CD14-positive monocyte (primary cell): Measurements from ENCODE around the gene RUFY1. TPM values are rescaled to one million over a fixed set of nuclear protein-coding genes. Genes with fewer than 3 reads are reported as not detected.

Experiments used
- DNase-seq, 3 donors: peaks; one replicate each; pipeline ENCODE4 v3.0.0-alpha.2; 2011 to 2022
- H2AFZ ChIP-seq: 2 replicates; pipeline ENCODE4 v1.6.0; 2012; ENCODE audit warnings: mild to moderate bottlenecking, low read depth, low read length, inconsistent platforms; ENCODE audit not compliant: insufficient read depth, poor library complexity, severe bottlenecking
- H3K27ac ChIP-seq, 2 donors: 1 replicate in 1 of 2; 2 replicates in 1 of 2; pipeline ENCODE4 v1.5.1; 2012 to 2013; ENCODE audit warnings: low read length in 2 of 2, control low read depth in 1 of 2, inconsistent platforms in 1 of 2, low read depth in 1 of 2, mild to moderate bottlenecking in 1 of 2
- H3K27me3 ChIP-seq, 2 donors: one replicate each; pipeline versions ENCODE4 v1.6.0 to v1.6.1; 2011 to 2013; ENCODE audit warnings: low read length in 2 of 2; ENCODE audit not compliant: control insufficient read depth in 2 of 2, insufficient read depth in 2 of 2
- H3K36me3 ChIP-seq, 2 donors: replicated peaks in 1 of 2; 1 replicate in 1 of 2; 2 replicates in 1 of 2; pipeline versions ENCODE4 v1.5.1 to v1.6.1; 2012 to 2013; ENCODE audit warnings: low read length in 2 of 2, control low read depth in 1 of 2, inconsistent platforms in 1 of 2, mild to moderate bottlenecking in 1 of 2; ENCODE audit not compliant: insufficient read depth in 2 of 2, control insufficient read depth in 1 of 2
- H3K4me1 ChIP-seq, 2 donors: 1 replicate in 1 of 2; 2 replicates in 1 of 2; pipeline versions ENCODE4 v1.5.1 to v1.6.1; 2012 to 2013; ENCODE audit warnings: low read length in 2 of 2, control low read depth in 1 of 2, inconsistent platforms in 1 of 2, mild to moderate bottlenecking in 1 of 2, moderate library complexity in 1 of 2; ENCODE audit not compliant: insufficient read depth in 2 of 2, control insufficient read depth in 1 of 2
- H3K4me2 ChIP-seq: replicated peaks from 2 replicates; pipeline ENCODE3; 2012; ENCODE audit warnings: low read length, moderate library complexity, mild to moderate bottlenecking; ENCODE audit not compliant: poor library complexity, severe bottlenecking; ENCODE audit errors: extremely low read depth
- H3K4me3 ChIP-seq, 3 experiments: fragments of 200-600 bp in 1 of 3; sonication (generic) in 1 of 3; replicated peaks in 1 of 3; 1 replicate in 2 of 3; 2 replicates in 1 of 3; pipeline ENCODE4 v1.5.1; 2011 to 2013; ENCODE audit warnings: low read length in 3 of 3, mild to moderate bottlenecking in 3 of 3, control low read depth in 2 of 3, low read depth in 2 of 3, inconsistent platforms in 1 of 3, moderate library complexity in 1 of 3
- H3K79me2 ChIP-seq: 2 replicates; pipeline ENCODE4 v1.6.0; 2012; ENCODE audit warnings: mild to moderate bottlenecking, control low read depth, inconsistent platforms, low read length, moderate library complexity; ENCODE audit not compliant: insufficient read depth
- H3K9ac ChIP-seq: 2 replicates; pipeline ENCODE4 v1.6.0; 2017; ENCODE audit warnings: low read length, mild to moderate bottlenecking; ENCODE audit not compliant: insufficient read depth, poor library complexity, severe bottlenecking
- H3K9me3 ChIP-seq, 2 donors: replicated peaks in 1 of 2; 1 replicate in 1 of 2; 2 replicates in 1 of 2; pipeline versions ENCODE4 v1.5.1 to v1.6.1; 2012 to 2013; ENCODE audit warnings: low read length in 2 of 2, control low read depth in 1 of 2; ENCODE audit not compliant: control insufficient read depth in 1 of 2, insufficient read depth in 1 of 2
- H4K20me1 ChIP-seq: 2 replicates; pipeline ENCODE4 v1.6.0; 2012; ENCODE audit warnings: mild to moderate bottlenecking, low read length, control low read depth, moderate library complexity; ENCODE audit not compliant: insufficient read depth
- H3K27ac Mint-ChIP-seq, 7 donors: one replicate each; pipeline ENCODE4 v1.8.0; 2020; ENCODE audit warnings: mild to moderate bottlenecking in 7 of 7, mixed read lengths in 7 of 7, moderate library complexity in 6 of 7, inconsistent platforms in 2 of 7
- H3K27me3 Mint-ChIP-seq, 3 donors: one replicate each; pipeline ENCODE4 v1.8.0; 2021 to 2022; ENCODE audit warnings: low read depth in 3 of 3, mild to moderate bottlenecking in 3 of 3, mixed read lengths in 3 of 3, moderate library complexity in 3 of 3, inconsistent platforms in 1 of 3
- H3K36me3 Mint-ChIP-seq, 2 donors: one replicate each; pipeline ENCODE4 v1.8.0; 2020; ENCODE audit warnings: mixed read lengths in 2 of 2, inconsistent platforms in 1 of 2, mild to moderate bottlenecking in 1 of 2
- H3K4me1 Mint-ChIP-seq: one replicate; pipeline ENCODE4 v1.8.0; 2020; ENCODE audit warnings: mild to moderate bottlenecking, mixed read lengths
- H3K4me3 Mint-ChIP-seq, 2 donors: one replicate each; pipeline ENCODE4 v1.8.0; 2020; ENCODE audit warnings: mild to moderate bottlenecking in 2 of 2, mixed read lengths in 2 of 2, moderate library complexity in 1 of 2
- H3K9me3 Mint-ChIP-seq, 7 donors: one replicate each; pipeline ENCODE4 v1.8.0; 2020 to 2022; ENCODE audit warnings: mixed read lengths in 7 of 7, mild to moderate bottlenecking in 6 of 7, moderate library complexity in 6 of 7, inconsistent platforms in 2 of 7
- WGBS: methylation state at CpG from one replicate; pipeline ENCODE4 v1.1.5; 2013; ENCODE audit warnings: missing lambda C conversion rate; ENCODE audit not compliant: insufficient coverage; 5-methylcytosine and 5-hydroxymethylcytosine counted together
- intact Hi-C, 2 donors: fragments of 100-400 bp; cut with micrococcal nuclease; formaldehyde crosslinking; loops; one replicate each; pipeline versions ENCODE4 v1.15.0 to v1.15.1; 2023
- polyA plus RNA-seq, 3 donors: library from polyadenylated mRNA; depleted of rRNA in 1 of 3; unstranded in 2 of 3; stranded (reverse) in 1 of 3; fragments of 300-500 nt in 2 of 3; fragments of >200 nt in 1 of 3; fragmentation: Illumina TruSeq in 2 of 3; gene quantifications; 1 replicate in 2 of 3; 2 replicates in 1 of 3; pipeline ENCODE4 v1.2.3, GENCODE V29; 2012 to 2021
- TF ChIP-seq, protein P1 (sequence below): fragments of 200-600 bp; IDR thresholded peaks from one replicate; pipeline ENCODE4 v1.8.0; 2022; ENCODE audit warnings: antibody characterized with exemption, mild to moderate bottlenecking

Gene RUFY1
- polyA plus RNA-seq, 3 donors = 26.9 to 29.3 (median 28.8) TPM

DNA sequence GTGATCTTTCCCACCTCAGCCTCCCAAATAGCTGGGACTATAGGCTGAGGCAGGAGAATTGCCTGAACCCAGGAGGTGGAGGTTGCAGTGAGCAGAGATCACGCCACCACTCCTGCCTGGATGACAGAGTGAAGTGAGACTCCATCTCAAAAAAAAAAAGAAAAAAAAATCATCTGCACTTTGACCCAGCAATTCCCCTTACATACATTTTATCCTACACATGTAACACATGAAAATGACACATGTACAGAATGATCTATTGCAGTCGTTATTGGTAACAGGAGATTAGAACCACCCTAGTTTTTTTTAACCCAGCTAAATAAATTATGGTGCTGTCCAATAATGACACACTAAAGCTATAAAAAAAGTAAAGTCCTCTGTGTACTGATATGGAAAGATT lies 14.2 kb downstream of the RUFY1 start:
- Mint-ChIP-seq H3K4me3 (no peak overlapping the region), H3K27me3 (no peaks in the 10 kb centered on the region), H3K27ac (no peak overlapping the region), H3K9me3 (no peaks in the 10 kb centered on the region), H3K4me1 (peaks cover 5% of the 10 kb centered on the region), H3K36me3 (peaks cover 54 to 85% of the 10 kb centered on the region in 2 donors)
- TF ChIP-seq, protein P1, sequence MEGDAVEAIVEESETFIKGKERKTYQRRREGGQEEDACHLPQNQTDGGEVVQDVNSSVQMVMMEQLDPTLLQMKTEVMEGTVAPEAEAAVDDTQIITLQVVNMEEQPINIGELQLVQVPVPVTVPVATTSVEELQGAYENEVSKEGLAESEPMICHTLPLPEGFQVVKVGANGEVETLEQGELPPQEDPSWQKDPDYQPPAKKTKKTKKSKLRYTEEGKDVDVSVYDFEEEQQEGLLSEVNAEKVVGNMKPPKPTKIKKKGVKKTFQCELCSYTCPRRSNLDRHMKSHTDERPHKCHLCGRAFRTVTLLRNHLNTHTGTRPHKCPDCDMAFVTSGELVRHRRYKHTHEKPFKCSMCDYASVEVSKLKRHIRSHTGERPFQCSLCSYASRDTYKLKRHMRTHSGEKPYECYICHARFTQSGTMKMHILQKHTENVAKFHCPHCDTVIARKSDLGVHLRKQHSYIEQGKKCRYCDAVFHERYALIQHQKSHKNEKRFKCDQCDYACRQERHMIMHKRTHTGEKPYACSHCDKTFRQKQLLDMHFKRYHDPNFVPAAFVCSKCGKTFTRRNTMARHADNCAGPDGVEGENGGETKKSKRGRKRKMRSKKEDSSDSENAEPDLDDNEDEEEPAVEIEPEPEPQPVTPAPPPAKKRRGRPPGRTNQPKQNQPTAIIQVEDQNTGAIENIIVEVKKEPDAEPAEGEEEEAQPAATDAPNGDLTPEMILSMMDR = no peak
- no peak overlapping the region for H3K4me2 ChIP-seq
- H3K27ac ChIP-seq = no peak overlapping the region
- no peaks in the 10 kb centered on the region for H3K9me3 ChIP-seq
- no peak overlapping the region for H2AFZ ChIP-seq
- peaks cover 4 to 5% of the 10 kb centered on the region in 2 donors for H3K4me1 ChIP-seq
- H3K4me3 ChIP-seq = no peak overlapping the region
- no peak overlapping the region for H3K9ac ChIP-seq
- peaks cover 6% of the 10 kb centered on the region for H4K20me1 ChIP-seq
- H3K79me2 ChIP-seq = peaks cover 5% of the 10 kb centered on the region
- intact Hi-C loops = no loop called here
- WGBS = no CpG with 5 or more reads among the region's 2 CpGs
- H3K27me3 ChIP-seq = no peaks in the 10 kb centered on the region
- no peak for DNase-seq
- H3K36me3 ChIP-seq = peaks cover 70 to 85% of the 10 kb centered on the region in 2 donors

DNA sequence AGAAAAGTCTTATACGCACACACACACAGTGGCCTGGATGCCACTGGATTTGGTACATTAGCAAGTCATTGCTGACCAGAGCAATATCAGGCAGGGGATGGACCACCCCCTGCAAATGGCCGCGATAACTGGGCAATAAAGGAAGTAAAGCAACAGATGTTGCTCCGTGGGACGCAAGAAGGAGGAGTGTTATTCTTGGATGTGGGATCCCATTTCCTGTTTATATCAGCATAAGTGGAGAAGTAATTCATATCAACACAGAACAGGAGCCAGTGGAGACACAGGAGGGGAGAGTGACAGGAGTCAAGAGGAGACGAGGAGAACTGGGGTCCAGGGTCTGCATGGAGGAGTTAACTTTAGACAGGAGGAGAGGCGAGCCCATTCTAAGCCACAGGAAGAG lies 18.4 kb downstream of the RUFY1 start:
- intact Hi-C loops = no loop called here
- Mint-ChIP-seq H3K4me3 (no peak overlapping the region), H3K36me3 (peaks cover 66 to 90% of the 10 kb centered on the region in 2 donors), H3K27me3 (no peaks in the 10 kb centered on the region), H3K4me1 (no peaks in the 10 kb centered on the region), H3K9me3 (no peaks in the 10 kb centered on the region), H3K27ac (peak overlapping the region in 3 of 7 donors; percentile 1 to 80 (median 68))
- Histone ChIP-seq H4K20me1 (peaks cover 4% of the 10 kb centered on the region), H3K9ac (no peak overlapping the region), H3K4me2 (no peak overlapping the region), H3K79me2 (no peaks in the 10 kb centered on the region), H3K27ac (no peak overlapping the region), H2AFZ (no peak overlapping the region), H3K4me3 (no peak overlapping the region), H3K4me1 (no peaks in the 10 kb centered on the region), H3K27me3 (no peaks in the 10 kb centered on the region), H3K9me3 (no peaks in the 10 kb centered on the region), H3K36me3 (peaks cover 81 to 100% of the 10 kb centered on the region in 2 donors)
- no peak for DNase-seq
- TF ChIP-seq, protein P1 = no peak
- 8% methylated on average over 6 of the region's 7 CpGs for WGBS
